ENCODE results near the gene GARIN5B. TPM values are rescaled to one million over a fixed set of nuclear protein-coding genes. Genes with fewer than 3 reads are reported as not detected.

Gene GARIN5B
- total RNA-seq, 4 donors from 2014 or later, result not detected

DNA sequence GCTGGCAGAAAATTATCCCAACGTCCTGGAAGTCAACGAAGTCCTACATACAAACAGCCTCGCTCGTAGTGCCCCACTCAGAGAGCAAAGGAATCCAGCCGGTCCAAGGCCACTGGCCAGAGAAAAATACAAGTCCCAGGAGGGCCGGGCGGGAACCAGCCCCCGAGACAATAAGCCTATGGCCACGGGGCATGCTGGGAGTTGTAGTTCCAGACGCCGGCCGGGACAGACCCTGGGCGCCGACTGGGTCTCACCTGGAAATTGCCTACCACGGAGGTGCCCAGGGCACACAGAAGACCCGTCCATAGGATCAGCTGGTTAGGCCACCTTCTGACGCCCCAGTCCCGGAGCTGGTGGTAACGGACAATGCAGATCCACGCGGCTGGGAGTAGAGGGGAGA, 43.3 kb downstream of the GARIN5B start:
- intact Hi-C loops (cut with DNase I), result no loop called here
- WGBS, 2 donors, result 20 to 36% methylated on average over 9 to 12 of the region's 21 CpGs

GRCh38 chr19:55316646-55317045, 46.4 kb downstream of the GARIN5B start:
- intact Hi-C loops (cut with DNase I), result no loop called here

More for the DNA sequence above, 43.3 kb downstream of the GARIN5B start:
- no peak for DNase-seq
- Histone ChIP-seq H3K27ac (no peak overlapping the region), H3K4me1 (no peaks in the 10 kb centered on the region), H3K9me3 (no peaks in the 10 kb centered on the region), H3K4me3 (peak overlapping the region in 1 of 4 donors; percentile 13), H3K36me3 (no peaks in the 10 kb centered on the region), H3K27me3 (peaks cover 0 to 42% (median 0%) of the 10 kb centered on the region in 4 donors)
- TF ChIP-seq POLR2A (IDR thresholded peaks at IDR 0.05) (no peak), CTCF (IDR thresholded peaks at IDR 0.05) (no peak)

DNA sequence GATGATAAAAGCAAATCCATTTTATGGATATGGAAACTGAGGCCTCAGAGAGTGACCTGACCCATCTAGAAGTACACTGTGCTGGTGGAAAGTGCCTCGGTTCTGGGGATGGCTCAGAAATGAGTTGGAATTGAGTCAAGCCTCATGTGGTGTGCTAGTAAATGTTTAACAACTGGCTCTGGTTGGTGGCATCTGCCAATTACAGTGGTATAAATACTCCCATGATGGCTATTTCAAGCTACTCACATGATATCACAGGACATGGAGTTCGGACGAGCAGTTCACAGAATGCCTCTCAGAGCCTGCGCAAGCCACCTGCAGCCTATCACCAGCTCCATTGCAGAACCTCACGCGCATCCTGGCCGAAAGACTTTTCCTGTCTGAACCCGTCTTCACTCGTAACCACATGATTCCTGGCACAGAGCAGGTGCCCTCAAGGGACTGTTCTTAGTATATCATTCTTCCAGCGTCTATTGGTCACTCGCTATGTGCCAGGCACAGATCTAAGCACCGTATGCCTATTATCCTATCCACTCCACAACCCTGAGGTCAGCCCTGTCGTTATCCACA, 47.0 kb downstream of the GARIN5B start:
- no peak overlapping the region for H3K4me3 ChIP-seq
- H3K27ac ChIP-seq, result no peak overlapping the region
- intact Hi-C loops (cut with DNase I), result no loop called here
- H3K9me3 ChIP-seq, result no peaks in the 10 kb centered on the region
- no peaks in the 10 kb centered on the region for H3K4me1 ChIP-seq
- no peaks in the 10 kb centered on the region for H3K36me3 ChIP-seq
- DNase-seq, result no peak
- WGBS, 2 donors, result 51 to 63% methylated on average over 13 of the region's 13 CpGs
- H3K27me3 ChIP-seq, result peaks cover 0 to 18% (median 0%) of the 10 kb centered on the region in 4 donors
- TF ChIP-seq CTCF (IDR thresholded peaks at IDR 0.05) (no peak), POLR2A (IDR thresholded peaks at IDR 0.05) (no peak)

More at GRCh38 chr19:55316646-55317045, 46.4 kb downstream of the GARIN5B start:
- Histone ChIP-seq H3K36me3 (no peaks in the 10 kb centered on the region), H3K4me3 (no peak overlapping the region), H3K27ac (no peak overlapping the region), H3K9me3 (no peaks in the 10 kb centered on the region), H3K4me1 (no peaks in the 10 kb centered on the region), H3K27me3 (peaks cover 0 to 24% (median 0%) of the 10 kb centered on the region in 4 donors)
- no peak for TF ChIP-seq CTCF (IDR thresholded peaks at IDR 0.05)
- no peak for TF ChIP-seq POLR2A (IDR thresholded peaks at IDR 0.05)
- DNase-seq, result no peak
- WGBS, 2 donors, result 76 to 83% methylated on average over 6 to 7 of the region's 8 CpGs

DNA sequence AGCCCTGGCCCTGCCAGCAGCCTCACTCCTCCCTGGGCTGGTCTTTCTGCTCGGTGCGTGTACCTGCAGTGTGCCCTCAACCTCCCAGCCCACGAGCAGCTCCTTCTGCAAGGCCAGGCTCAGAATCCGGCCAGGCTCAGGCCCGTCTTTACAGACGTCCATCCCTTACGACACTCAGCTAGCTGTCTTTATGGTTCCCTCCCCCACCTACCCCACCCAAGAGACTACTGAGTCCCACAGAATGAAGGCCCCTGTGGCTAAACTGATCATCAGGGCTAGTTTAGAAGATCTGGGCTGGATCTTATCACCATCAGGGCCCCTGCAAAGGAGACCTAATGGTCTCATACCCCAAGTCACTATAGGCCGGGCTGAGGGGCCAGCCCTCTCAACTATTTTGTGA, 48.7 kb downstream of the GARIN5B start:
- TF ChIP-seq POLR2A (IDR thresholded peaks at IDR 0.05) (no peak), CTCF (IDR thresholded peaks at IDR 0.05) (no peak)
- intact Hi-C loops (cut with DNase I), result no loop called here

DNA sequence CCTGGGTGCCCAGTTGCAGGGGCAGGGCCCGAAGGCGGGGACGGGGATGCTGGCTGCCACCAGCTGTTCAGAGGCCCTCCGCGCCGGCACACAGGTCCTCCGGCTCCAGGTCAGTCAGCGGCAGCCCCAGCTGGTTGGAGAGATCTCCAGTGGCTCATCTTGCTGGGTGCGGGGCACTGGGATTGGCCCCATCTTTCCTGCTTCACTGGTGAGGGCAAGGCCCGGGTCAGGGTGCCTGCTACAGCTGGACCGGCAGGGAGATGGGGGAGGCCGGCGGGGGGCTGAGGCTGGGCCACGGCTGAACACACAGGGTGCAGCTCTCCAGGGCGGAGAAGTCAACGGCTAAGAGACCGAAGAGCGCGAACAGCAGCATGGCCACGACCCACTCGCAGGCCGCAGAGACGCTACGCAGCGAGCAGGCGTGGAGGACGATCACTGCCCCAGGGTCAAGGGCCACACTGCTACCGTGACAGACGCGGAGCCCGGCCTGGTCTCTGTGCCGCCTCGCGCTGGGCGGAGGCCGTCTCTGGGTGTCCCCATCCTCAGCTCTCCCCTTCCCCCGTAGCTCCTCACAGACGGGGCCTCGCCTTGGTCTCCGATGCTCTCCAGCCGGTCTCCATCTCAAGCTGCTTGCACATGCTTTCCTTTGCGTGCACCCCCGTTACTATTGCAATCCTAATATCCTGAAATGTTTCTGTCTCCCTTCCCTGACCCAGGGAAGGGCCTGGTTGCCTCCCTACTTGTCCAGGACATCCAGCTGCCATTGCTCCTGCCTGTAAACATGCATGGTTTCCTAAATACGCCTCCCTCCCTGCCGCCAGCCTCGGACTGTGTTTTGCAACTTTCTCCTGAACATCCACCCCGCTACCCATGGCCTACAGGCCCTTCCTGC, 50.2 kb downstream of the GARIN5B start:
- DNase-seq, result no peak
- no peak for TF ChIP-seq CTCF (IDR thresholded peaks at IDR 0.05)
- TF ChIP-seq POLR2A (IDR thresholded peaks at IDR 0.05), result no peak
- WGBS, 2 donors, result 75 to 83% methylated on average over 21 to 41 of the region's 47 CpGs
- H3K27ac ChIP-seq, result peak overlapping the region in 2 of 4 donors; percentile 14 to 42
- H3K9me3 ChIP-seq, result no peaks in the 10 kb centered on the region
- peak overlapping the region in 1 of 4 donors; percentile 7 for H3K4me3 ChIP-seq
- no peaks in the 10 kb centered on the region for H3K4me1 ChIP-seq
- intact Hi-C loops (cut with DNase I), result no loop called here
- no peaks in the 10 kb centered on the region for H3K27me3 ChIP-seq
- H3K36me3 ChIP-seq, result no peaks in the 10 kb centered on the region

More for the DNA sequence above, 48.7 kb downstream of the GARIN5B start:
- H3K36me3 ChIP-seq, result no peaks in the 10 kb centered on the region
- peaks cover 0 to 3% (median 0%) of the 10 kb centered on the region in 4 donors for H3K27me3 ChIP-seq
- no peak for DNase-seq
- H3K27ac ChIP-seq, result no peak overlapping the region
- WGBS, 2 donors, result 77 to 87% methylated on average over 8 of the region's 8 CpGs
- no peaks in the 10 kb centered on the region for H3K4me1 ChIP-seq
- no peak overlapping the region for H3K4me3 ChIP-seq
- no peaks in the 10 kb centered on the region for H3K9me3 ChIP-seq

All from esophagus squamous epithelium (tissue), 5 donors.